ENCODE data around the gene RAP2A. TPM values are rescaled to one million over a fixed set of nuclear protein-coding genes. Genes with fewer than 3 reads are reported as not detected.

The RAP2A gene
- total RNA-seq, 4 donors from 2014 or later, result 15.8 to 26.9 (median 18.2) TPM

DNA sequence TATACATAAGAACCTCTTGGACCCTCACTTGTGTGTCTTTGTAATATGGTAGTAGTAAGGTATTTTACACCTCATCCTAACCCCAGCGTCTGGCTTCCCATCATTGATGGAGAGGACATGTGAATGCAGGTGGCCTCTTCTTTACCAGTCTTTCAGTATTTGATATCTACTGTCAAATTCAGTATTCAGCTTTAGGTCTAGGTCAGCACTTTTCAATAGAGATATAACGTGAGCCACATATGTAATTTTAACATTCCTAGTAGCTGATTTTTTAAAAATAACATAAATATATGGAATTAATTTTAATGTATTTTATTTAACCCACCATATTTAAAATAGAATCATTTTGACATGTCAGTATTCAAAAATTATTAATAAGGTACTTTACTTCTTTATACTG is 2.9 kb downstream of the RAP2A start:
- intact Hi-C loops (cut with DNase I), result loop anchor here (10.0 kb wide), 1 partner anchor 1768 kb away; the partner anchor contains the start of gene UBAC2

DNA sequence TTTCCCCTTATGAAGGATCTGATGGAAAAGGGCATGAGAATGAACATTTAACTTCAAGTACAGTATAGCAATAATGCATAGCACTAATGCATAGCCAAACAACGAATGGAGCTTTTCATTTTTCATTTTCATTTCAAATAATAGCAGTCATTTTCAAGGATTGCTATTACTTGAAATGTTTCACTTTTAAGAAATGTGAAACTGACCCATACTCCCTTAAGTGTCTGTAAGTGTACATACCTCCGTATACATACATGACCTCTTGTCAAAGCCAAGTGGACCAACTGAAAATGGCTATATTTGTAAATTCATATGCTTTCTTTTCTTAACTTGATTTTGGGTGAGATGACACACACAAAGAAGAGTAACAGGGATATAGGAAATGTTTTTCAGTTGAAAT is 3.8 kb downstream of the RAP2A start:
- no peaks in the 10 kb centered on the region for H3K9me3 ChIP-seq
- no peaks in the 10 kb centered on the region for H3K36me3 ChIP-seq
- H3K27me3 ChIP-seq, result no peaks in the 10 kb centered on the region
- DNase-seq, result no peak
- H3K4me3 ChIP-seq (replicated peaks in 1 of 3), result no peak overlapping the region
- TF ChIP-seq POLR2A (IDR thresholded peaks at IDR 0.05), result no peak
- TF ChIP-seq, protein P1, sequence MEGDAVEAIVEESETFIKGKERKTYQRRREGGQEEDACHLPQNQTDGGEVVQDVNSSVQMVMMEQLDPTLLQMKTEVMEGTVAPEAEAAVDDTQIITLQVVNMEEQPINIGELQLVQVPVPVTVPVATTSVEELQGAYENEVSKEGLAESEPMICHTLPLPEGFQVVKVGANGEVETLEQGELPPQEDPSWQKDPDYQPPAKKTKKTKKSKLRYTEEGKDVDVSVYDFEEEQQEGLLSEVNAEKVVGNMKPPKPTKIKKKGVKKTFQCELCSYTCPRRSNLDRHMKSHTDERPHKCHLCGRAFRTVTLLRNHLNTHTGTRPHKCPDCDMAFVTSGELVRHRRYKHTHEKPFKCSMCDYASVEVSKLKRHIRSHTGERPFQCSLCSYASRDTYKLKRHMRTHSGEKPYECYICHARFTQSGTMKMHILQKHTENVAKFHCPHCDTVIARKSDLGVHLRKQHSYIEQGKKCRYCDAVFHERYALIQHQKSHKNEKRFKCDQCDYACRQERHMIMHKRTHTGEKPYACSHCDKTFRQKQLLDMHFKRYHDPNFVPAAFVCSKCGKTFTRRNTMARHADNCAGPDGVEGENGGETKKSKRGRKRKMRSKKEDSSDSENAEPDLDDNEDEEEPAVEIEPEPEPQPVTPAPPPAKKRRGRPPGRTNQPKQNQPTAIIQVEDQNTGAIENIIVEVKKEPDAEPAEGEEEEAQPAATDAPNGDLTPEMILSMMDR (IDR thresholded peaks at IDR 0.05), result no peak
- 79% methylated on average over 2 of the region's 2 CpGs for WGBS, 2 donors
- intact Hi-C loops (cut with DNase I), result loop anchor here (10.0 kb wide), 1 partner anchor 1767 kb away; the partner anchor contains the start of gene UBAC2
- peaks cover 0 to 8% of the 10 kb centered on the region in 2 donors for H3K4me1 ChIP-seq
- H3K27ac ChIP-seq, result no peak overlapping the region

More for the DNA sequence above, 2.9 kb downstream of the RAP2A start:
- Histone ChIP-seq H3K4me3 (replicated peaks in 1 of 3) (no peak overlapping the region), H3K9me3 (no peaks in the 10 kb centered on the region), H3K27ac (no peak overlapping the region), H3K36me3 (no peaks in the 10 kb centered on the region), H3K4me1 (peaks cover 0 to 8% of the 10 kb centered on the region in 2 donors), H3K27me3 (no peaks in the 10 kb centered on the region)
- TF ChIP-seq POLR2A (IDR thresholded peaks at IDR 0.05), result no peak
- TF ChIP-seq, protein P1 (IDR thresholded peaks at IDR 0.05), result no peak
- 86 to 89% methylated on average over 2 of the region's 2 CpGs for WGBS, 2 donors
- DNase-seq, result no peak

DNA sequence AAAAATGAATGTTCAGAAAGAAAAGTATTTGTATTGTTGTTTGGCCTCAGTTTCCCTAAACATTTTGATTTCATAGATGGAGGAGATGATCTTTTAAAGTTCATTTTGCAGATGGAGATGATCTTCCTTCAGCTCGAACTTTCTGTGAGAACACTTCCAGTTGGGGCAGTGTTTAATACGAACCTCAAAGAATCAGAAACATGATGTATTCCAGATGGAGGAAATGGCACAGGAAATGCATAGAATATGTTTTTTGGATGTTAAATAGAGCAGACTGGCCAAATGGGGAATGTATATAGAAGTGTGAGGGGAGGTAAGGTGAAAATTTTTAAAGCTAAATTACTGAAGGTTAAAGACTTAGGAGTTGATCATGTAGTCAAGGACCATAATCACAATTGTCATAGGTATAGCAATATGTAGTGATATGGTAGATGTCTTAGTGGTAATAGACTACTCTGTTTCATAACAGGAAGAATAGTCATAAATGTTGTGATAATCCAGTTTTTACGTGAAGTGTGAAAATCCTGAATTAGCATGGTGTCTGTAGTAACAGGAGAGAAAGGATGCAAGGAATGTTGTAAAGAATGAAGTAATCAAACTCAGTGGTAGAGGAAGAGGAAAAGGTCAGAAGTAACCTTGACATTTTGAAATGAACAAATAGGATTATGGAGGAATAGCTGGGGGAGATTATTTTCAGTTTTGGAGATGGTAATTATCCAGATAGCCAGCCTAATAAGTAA is 5.1 kb downstream of the RAP2A start:
- no peak for DNase-seq
- Histone ChIP-seq H3K4me1 (peaks cover 0 to 8% of the 10 kb centered on the region in 2 donors), H3K4me3 (replicated peaks in 1 of 3) (no peak overlapping the region), H3K9me3 (no peaks in the 10 kb centered on the region), H3K36me3 (no peaks in the 10 kb centered on the region), H3K27ac (no peak overlapping the region), H3K27me3 (no peaks in the 10 kb centered on the region)
- WGBS, 2 donors, result 78 to 82% methylated on average over 3 of the region's 3 CpGs
- intact Hi-C loops (cut with DNase I), result loop anchor here (10.0 kb wide), 1 partner anchor 1766 kb away; the partner anchor contains the start of gene UBAC2
- TF ChIP-seq POLR2A (IDR thresholded peaks at IDR 0.05), result no peak
- TF ChIP-seq, protein P1 (IDR thresholded peaks at IDR 0.05), result no peak

DNA sequence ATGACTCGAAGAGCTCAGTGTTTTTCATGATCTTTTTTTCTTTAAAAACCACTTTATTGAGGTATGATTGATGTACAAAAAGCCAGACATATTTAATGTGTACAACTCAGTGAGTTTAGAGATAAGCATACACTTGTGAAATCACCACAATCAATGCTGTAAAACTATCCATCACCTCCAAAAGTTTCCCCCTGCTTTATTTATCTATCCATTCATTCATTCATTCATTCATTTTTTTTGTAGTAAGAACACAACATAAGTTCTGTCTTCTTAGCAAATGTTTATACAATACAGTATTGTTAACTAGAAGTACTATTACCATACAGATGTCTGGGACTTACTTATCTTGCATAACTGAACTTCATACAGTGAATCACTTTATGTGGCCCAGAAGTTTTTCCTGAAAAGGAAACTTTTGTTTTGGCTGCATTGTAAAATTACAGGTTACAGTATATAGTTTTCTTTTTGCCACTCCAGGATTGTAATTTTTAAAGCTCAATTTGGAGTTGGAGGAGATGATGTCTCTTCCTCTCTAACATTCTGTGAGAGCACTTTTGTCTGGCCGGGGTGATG is 6.7 kb downstream of the RAP2A start:
- TF ChIP-seq, protein P1 (IDR thresholded peaks at IDR 0.05), result no peak
- TF ChIP-seq POLR2A (IDR thresholded peaks at IDR 0.05), result no peak
- Histone ChIP-seq H3K27ac (no peak overlapping the region), H3K9me3 (no peaks in the 10 kb centered on the region), H3K27me3 (no peaks in the 10 kb centered on the region), H3K4me1 (peaks cover 0 to 8% of the 10 kb centered on the region in 2 donors), H3K36me3 (no peaks in the 10 kb centered on the region), H3K4me3 (replicated peaks in 1 of 3) (no peak overlapping the region)
- DNase-seq, result no peak
- intact Hi-C loops (cut with DNase I), result no loop called here
- WGBS, 2 donors, result 79 to 80% methylated on average over 2 of the region's 2 CpGs

DNA sequence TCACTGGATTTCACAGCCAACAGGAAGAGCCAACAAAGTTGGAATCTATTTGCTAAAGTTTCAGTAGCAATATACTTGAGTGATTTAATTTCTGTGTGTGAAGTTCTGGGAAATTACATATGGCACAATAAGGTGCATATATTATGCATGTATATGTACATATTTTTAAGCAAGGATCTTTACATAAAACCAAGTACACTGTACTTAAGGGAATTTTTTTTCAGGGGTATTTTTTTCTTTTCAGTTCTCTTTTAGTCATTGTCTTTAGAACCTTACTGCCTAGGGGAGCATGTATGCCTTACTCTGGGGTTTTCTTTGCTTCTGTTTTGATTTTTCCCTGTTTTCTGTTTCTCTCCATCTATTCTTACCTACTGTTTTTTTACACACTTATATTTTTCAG is 7.4 kb downstream of the RAP2A start:
- Histone ChIP-seq H3K36me3 (no peaks in the 10 kb centered on the region), H3K4me3 (replicated peaks in 1 of 3) (no peak overlapping the region), H3K4me1 (peaks cover 0 to 8% of the 10 kb centered on the region in 2 donors), H3K27me3 (no peaks in the 10 kb centered on the region), H3K9me3 (no peaks in the 10 kb centered on the region), H3K27ac (no peak overlapping the region)
- DNase-seq, result no peak
- intact Hi-C loops (cut with DNase I), result no loop called here
- no peak for TF ChIP-seq POLR2A (IDR thresholded peaks at IDR 0.05)
- TF ChIP-seq, protein P1 (IDR thresholded peaks at IDR 0.05), result no peak
